ENCODE results near the gene ASCL5.

- TF ChIP-seq MAX (IDR thresholded peaks at IDR 0.05; ENCODE audit: low read depth, low read length) (no peak), CTCF (IDR thresholded peaks at IDR 0.05; ENCODE audit: low read depth, low read length) (no peak), POLR2A (IDR thresholded peaks at IDR 0.05; ENCODE audit: extremely low read depth, insufficient read length) (no peak)
These were observed 62.2 kb downstream of the ASCL5 start for GRCh38 chr1:201064806-201065205.

Data from NB4 (cell line).